Activated B cell treated with CpG ODN at 0.5 μM for 24 hours (primary cell): ENCODE data around the gene FUBP1. TPM values are rescaled to one million over a fixed set of nuclear protein-coding genes. Genes with fewer than 3 reads are reported as not detected.

ENCODE experiments used
- ATAC-seq: fragments of 200-7000 bp; cut with Tn5 transposase; one replicate; pipeline ENCODE4 v1.10.0; 2021; ENCODE audit warnings: low read depth, mild to moderate bottlenecking, moderate library complexity
- CTCF ChIA-PET: fragments of 350-600 bp; sonication (Branson Sonifier 250); formaldehyde crosslinking; loops from one replicate; lab custom pipeline; 2021; ENCODE audit warnings: antibody characterized with exemption; lab: Charles Lee
- POLR2A ChIA-PET: fragments of 350-600 bp; sonication (Branson Sonifier 250); formaldehyde crosslinking; loops from one replicate; lab custom pipeline; 2021; ENCODE audit warnings: antibody characterized with exemption; lab: Charles Lee
- DNase-seq: peaks from one replicate; pipeline ENCODE4 v3.0.0; 2022
- H3K27ac Mint-ChIP-seq: one replicate; pipeline ENCODE4 v1.8.0; 2020; ENCODE audit warnings: mixed read lengths
- H3K27me3 Mint-ChIP-seq: one replicate; pipeline ENCODE4 v1.8.0; 2021; ENCODE audit warnings: mixed read lengths
- H3K36me3 Mint-ChIP-seq: one replicate; pipeline ENCODE4 v1.8.0; 2021; ENCODE audit warnings: low read depth, mixed read lengths
- H3K4me1 Mint-ChIP-seq: one replicate; pipeline ENCODE4 v1.8.0; 2021; ENCODE audit warnings: mixed read lengths
- H3K4me3 Mint-ChIP-seq: one replicate; pipeline ENCODE4 v1.8.0; 2020; ENCODE audit warnings: mild to moderate bottlenecking, mixed read lengths
- H3K9me3 Mint-ChIP-seq: one replicate; pipeline ENCODE4 v1.8.0; 2020; ENCODE audit warnings: mixed read lengths
- intact Hi-C: fragments of 100-400 bp; cut with micrococcal nuclease; formaldehyde crosslinking; loops from one replicate; pipeline ENCODE4 v1.15.1; 2024
- total RNA-seq: library from RNA; stranded (reverse); gene quantifications from 2 replicates; pipeline ENCODE4 v1.2.3, GENCODE V29; 2022
- TF ChIP-seq, protein P1 (sequence below): fragments of 200-600 bp; IDR thresholded peaks from one replicate; pipeline ENCODE4 v1.8.0; 2022; ENCODE audit warnings: antibody characterized with exemption, mild to moderate bottlenecking

The FUBP1 gene
- total RNA-seq, 1 donor from 2014 or later = 282 TPM

DNA sequence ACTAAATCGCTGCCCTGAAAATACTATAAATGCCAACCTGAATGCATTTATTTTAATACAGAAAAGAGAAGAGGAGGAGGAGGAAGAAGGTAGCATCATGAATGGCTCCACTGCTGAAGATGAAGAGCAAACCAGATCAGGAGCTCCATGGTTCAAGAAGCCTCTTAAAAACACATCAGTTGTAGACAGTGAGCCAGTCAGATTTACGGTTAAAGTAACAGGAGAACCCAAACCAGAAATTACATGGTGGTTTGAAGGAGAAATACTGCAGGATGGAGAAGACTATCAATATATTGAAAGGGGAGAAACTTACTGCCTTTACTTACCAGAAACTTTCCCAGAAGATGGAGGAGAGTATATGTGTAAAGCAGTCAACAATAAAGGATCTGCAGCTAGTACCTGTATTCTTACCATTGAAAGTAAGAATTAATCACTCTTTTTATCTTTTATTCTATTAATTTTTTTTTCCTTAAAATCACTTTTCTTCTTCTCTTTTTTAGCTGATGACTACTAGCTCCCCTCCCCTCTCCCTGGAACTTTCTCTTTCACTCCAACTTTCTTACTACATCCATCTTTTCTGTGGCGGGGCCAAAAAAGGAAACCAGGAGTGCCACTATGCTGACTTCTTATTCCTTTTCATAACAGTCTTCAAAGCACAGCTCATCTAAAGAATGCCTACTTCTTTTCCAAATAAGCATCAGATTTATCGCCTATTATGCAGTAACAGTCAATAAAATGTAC lies 36.3 kb downstream of the FUBP1 start:
- POLR2A ChIA-PET = no interaction called here

DNA sequence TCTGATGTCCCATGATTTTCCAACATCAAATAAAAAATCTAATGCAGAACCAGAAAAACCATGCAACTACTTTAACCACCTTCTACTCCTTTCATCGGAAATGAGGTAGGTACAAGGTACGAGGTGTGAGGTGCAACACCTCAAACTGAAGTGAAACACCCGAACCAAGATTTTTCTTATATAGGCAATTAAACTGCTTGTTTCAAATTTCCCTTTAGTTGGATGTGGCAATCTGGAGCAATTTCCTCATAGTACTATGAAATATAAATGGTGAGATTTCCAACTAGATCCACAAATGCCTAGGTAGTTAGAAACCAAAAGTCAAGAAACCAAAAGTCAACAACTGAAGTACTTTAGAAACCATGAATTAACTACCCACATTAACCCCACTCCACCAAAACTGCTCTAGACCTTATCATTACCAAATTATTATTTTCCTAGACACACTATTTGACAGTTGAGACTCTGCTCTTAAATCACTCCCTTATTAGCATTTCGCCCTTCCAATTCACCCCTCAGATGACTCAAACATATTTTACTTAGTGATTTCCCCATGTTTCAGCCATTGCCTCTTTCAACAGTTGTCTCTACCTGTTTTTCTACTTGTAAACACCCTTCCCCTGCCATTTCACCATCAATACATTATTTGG lies 37.8 kb downstream of the FUBP1 start:
- DNase-seq (no peak), ATAC-seq (no peak)
- CTCF ChIA-PET = no interaction called here
- peaks cover 35% of the 10 kb centered on the region for H3K36me3 Mint-ChIP-seq
- H3K27me3 Mint-ChIP-seq = no peaks in the 10 kb centered on the region
- POLR2A ChIA-PET = no interaction called here
- H3K4me3 Mint-ChIP-seq = no peak overlapping the region
- peaks cover 2% of the 10 kb centered on the region for H3K4me1 Mint-ChIP-seq
- H3K9me3 Mint-ChIP-seq = no peaks in the 10 kb centered on the region
- TF ChIP-seq, protein P1, sequence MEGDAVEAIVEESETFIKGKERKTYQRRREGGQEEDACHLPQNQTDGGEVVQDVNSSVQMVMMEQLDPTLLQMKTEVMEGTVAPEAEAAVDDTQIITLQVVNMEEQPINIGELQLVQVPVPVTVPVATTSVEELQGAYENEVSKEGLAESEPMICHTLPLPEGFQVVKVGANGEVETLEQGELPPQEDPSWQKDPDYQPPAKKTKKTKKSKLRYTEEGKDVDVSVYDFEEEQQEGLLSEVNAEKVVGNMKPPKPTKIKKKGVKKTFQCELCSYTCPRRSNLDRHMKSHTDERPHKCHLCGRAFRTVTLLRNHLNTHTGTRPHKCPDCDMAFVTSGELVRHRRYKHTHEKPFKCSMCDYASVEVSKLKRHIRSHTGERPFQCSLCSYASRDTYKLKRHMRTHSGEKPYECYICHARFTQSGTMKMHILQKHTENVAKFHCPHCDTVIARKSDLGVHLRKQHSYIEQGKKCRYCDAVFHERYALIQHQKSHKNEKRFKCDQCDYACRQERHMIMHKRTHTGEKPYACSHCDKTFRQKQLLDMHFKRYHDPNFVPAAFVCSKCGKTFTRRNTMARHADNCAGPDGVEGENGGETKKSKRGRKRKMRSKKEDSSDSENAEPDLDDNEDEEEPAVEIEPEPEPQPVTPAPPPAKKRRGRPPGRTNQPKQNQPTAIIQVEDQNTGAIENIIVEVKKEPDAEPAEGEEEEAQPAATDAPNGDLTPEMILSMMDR = no peak
- H3K27ac Mint-ChIP-seq = no peak overlapping the region
- intact Hi-C loops = no loop called here

More for the DNA sequence above, 36.3 kb downstream of the FUBP1 start:
- DNase-seq (no peak), ATAC-seq (no peak)
- Mint-ChIP-seq H3K4me1 (peaks cover 2% of the 10 kb centered on the region), H3K9me3 (no peaks in the 10 kb centered on the region), H3K27ac (peak overlapping the region; percentile 50), H3K27me3 (no peaks in the 10 kb centered on the region), H3K36me3 (peaks cover 45% of the 10 kb centered on the region), H3K4me3 (no peak overlapping the region)
- intact Hi-C loops = no loop called here
- CTCF ChIA-PET = no interaction called here
- TF ChIP-seq, protein P1 = no peak

DNA sequence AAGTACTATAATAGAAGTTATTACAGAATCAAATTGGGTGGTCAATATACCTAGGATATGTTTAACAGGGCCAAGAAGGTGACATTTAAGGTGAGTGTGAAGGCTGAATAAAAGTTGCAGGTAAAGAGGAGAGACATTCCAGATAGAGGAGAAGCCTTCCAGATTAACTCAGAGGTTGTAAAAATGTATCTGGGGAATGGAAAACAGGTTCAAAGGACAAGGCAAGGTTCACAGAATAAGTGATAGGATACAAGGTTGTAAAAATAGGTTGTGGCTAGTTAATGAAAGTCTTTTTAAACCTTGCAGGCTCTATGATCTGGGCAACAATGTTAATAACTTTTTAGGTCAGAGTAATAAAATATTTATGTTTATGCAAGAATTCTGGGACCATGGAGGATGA lies 40.2 kb downstream of the FUBP1 start:
- no peak for ATAC-seq
- ChIA-PET POLR2A (no interaction called here), CTCF (no interaction called here)
- TF ChIP-seq, protein P1 = no peak
- no peaks in the 10 kb centered on the region for H3K27me3 Mint-ChIP-seq
- H3K4me3 Mint-ChIP-seq = no peak overlapping the region
- intact Hi-C loops = no loop called here
- H3K27ac Mint-ChIP-seq = no peak overlapping the region
- DNase-seq = no peak
- H3K4me1 Mint-ChIP-seq = peaks cover 2% of the 10 kb centered on the region
- H3K36me3 Mint-ChIP-seq = peaks cover 19% of the 10 kb centered on the region
- H3K9me3 Mint-ChIP-seq = no peaks in the 10 kb centered on the region

DNA sequence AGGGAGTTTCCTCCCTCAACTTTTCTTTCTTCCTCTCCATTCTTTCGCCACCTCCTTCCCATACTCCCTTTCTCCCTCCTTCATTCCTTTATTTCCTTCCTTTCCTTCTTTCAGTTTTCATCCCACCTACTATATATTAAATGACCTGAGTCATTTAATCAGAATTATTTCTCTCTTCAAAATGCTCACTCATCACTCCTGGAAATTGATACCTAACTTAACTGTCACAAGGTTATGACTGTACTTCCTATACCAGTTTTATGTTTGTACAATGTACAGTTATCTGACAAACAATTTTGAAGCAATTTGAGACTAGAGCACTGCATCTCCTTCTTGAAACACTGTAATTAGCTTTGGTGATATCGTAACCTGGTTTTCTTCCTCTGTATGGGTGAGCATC lies 49.1 kb downstream of the FUBP1 start:
- peaks cover 10% of the 10 kb centered on the region for H3K4me1 Mint-ChIP-seq
- no peaks in the 10 kb centered on the region for H3K36me3 Mint-ChIP-seq
- ATAC-seq (no peak), DNase-seq (no peak)
- POLR2A ChIA-PET = no interaction called here
- H3K4me3 Mint-ChIP-seq = no peak overlapping the region
- no peaks in the 10 kb centered on the region for H3K9me3 Mint-ChIP-seq
- intact Hi-C loops = loop anchor here (1.0 kb wide), 1 partner anchor 23 kb away; no protein-coding TSS in a partner anchor
- H3K27ac Mint-ChIP-seq = no peak overlapping the region
- TF ChIP-seq, protein P1 = no peak
- no peaks in the 10 kb centered on the region for H3K27me3 Mint-ChIP-seq
- CTCF ChIA-PET = no interaction called here

DNA sequence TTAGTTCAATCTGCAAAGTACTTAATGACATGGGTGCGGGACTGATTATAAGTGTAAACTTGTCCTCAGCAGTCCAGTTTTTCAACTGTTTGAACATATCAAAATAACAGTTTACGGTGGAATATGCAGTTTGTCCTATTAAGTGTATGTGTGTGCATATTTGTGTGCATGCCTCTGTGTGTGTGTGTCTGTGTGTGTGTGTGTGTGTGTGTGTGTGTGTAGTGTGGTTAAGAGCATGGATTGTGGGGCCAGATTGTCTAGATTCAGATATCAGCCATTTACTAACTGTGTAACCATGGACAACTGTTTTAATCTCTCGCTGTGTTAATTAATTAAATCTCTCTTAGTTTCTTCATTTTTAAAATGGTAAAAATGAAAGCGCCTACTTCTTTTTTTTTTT lies 51.5 kb downstream of the FUBP1 start:
- Mint-ChIP-seq H3K4me3 (peak overlapping the region; percentile 63), H3K36me3 (no peaks in the 10 kb centered on the region), H3K4me1 (peaks cover 10% of the 10 kb centered on the region), H3K27ac (no peak overlapping the region), H3K9me3 (no peaks in the 10 kb centered on the region), H3K27me3 (no peaks in the 10 kb centered on the region)
- intact Hi-C loops = no loop called here
- DNase-seq = no peak
- POLR2A ChIA-PET = no interaction called here
- CTCF ChIA-PET = no interaction called here
- no peak for ATAC-seq
- TF ChIP-seq, protein P1 = no peak
